Measurements from ENCODE around the gene CPVL.
A peak's percentile ranks its signal among the peaks of the same experiment; 100 is the strongest.

The CPVL gene

DNA sequence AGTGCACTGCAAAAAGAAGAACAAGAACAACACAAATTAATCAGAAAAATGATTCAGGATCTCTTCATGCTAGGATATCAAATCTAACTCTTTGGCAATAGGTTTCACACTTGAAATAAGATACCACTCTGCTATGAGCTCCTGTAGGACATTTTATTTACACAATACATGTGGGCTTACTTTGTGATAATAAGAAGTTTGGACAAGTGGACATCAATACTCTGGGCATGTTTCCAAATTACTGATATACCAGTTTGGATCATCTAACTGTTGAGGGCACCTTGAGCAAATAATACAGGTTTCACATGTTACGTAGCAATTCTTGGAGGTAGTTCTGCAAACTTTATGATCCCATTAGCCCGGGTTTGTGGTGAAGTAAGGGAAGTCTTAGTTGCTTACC lies 59.8 kb downstream of the CPVL start:
- no peak for DNase-seq

DNA sequence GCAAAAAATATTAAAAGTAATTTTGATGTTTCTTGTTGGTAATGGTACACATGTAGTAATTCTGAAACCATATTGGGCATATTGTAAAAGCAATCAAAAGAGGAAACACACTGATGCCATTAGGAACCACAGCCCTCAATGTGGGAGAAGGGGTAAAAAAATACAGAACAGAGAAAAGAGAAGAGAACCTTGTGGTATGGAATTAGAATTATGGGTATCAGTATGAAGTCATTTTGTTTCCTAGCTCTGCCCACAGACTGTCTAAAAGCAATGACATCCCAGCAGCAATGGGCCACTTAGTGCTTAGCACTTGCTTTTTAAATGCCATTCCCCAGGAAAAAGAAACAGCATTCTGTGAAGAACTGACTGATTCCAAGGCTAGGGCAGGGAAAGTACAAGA lies 61.5 kb downstream of the CPVL start:
- no peak for DNase-seq

DNA sequence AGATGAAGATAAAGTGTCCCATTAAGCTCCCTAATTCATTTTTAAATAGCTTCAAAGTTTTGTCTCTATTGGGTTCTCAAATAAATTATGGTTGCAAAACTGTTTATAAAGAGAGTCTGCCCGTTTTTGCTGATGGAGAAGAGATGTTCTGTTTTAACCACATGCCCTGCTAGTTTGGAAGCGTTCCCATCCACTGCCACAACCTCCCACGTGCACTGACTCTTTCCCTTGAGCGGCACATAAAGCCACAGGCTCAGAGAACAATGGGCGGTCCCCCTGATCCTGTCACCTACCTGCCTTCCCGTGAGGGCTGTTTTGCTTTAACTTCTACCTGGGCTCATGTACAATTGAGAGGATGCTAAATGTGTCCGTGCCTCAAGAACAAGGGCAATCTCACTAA lies 65.5 kb downstream of the CPVL start:
- DNase-seq: no peak

GRCh38 chr7:29078311-29079260 lies 67.8 kb downstream of the CPVL start:
- DNase-seq: no peak

- DNase-seq: no peak
These were observed 68.5 kb downstream of the CPVL start for GRCh38 chr7:29077854-29078253.

GRCh38 chr7:29077176-29077575 lies 69.2 kb downstream of the CPVL start:
- no peak for DNase-seq

GRCh38 chr7:29076631-29077030 lies 69.7 kb downstream of the CPVL start:
- no peak for DNase-seq

DNA sequence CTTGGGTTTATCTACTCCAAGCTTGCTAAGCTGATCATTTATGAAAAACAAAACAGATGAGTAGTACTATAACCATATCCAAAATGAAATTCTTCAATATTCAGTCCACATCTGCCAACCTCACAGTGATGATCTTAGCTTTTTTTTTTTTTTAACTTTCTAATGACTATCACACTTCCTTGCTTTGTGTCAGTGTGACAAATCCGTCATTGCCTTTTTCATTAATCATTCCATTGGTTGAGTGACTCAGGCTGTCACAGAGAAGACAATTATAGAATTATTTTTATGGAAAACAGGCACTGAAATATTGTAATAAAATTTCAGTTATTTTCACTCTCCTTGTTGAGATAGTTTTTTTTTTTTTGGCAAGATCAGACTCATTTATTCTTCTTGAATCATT lies 70.7 kb downstream of the CPVL start:
- no peak for DNase-seq

GRCh38 chr7:29071203-29071874 lies 75.0 kb downstream of the CPVL start:
- peak; percentile 99 for DNase-seq

GRCh38 chr7:29066641-29067040 lies 79.7 kb downstream of the CPVL start:
- no peak for DNase-seq

DNA sequence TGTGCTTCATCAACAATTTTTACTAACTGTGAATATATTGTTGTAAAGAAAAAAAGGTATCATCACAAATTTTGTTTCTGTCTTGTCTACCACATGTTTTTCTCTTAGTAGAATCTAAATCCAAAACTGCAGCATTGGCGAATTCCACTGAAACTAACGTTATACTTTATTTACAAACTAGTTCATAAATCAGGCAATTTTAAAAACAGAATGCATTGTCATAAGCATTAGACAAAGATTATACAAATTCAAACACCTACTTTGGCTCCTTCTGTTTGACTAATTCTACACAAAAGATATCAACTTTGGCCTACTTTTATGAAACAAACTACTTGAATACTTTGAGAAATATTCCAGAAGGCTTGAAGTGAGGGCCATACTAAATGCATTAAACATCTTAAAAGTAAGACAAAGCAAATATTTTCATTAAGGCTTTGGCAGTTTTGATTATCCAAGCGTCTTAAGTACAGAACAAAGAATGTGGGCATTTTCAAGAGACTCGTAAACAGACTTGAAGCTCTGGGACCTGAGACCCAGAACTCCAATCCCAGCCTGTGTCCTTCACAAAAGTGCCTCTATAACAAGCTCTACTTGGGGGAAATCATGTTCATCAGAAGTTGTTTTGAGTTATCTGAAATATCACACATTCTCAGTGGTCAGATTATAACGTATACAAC lies 81.0 kb downstream of the CPVL start:
- DNase-seq: no peak

DNA sequence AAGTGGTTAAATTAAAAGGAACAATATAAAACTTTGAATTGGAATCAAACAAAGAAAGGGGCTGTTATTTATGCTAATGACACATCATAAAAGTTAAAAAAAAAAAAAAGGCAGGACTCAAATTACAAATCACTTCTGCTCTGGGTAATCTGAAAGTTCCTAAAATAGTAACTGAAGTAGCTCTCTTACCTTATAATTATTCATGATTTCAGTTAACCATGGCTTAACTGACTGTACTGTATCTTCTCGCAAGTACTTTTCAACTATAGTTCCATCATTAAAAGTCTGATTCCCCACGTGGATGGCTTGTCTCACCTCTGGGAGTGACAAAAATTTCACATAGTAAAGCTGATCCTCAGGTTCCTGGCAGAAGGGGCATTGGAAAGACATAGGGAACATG lies 82.5 kb downstream of the CPVL start:
- no peak for DNase-seq

DNA sequence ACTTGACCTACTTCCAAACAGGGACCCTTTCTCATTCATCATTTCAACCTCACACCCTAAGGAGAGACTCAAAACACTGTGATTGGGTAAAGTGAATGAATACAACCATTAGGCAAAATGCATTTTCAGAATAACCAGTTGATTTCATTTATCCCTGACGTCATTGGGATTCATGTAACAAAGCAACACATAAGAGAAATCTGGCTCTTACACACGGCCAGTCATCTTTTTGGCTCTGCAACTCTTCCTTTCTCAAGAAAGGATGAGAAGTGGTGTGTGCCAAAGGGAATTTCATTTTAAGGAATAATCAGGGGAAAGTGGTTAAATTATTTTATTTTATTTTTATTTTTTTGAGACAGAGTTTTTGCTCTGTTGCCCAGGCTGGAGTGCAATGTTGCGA lies 83.1 kb downstream of the CPVL start:
- no peak for DNase-seq

- DNase-seq: no peak
These were observed 93.0 kb downstream of the CPVL start for GRCh38 chr7:29053105-29053872.

- no peak for DNase-seq
These were observed 99.4 kb downstream of the CPVL start for GRCh38 chr7:29046978-29047377.

GRCh38 chr7:29045258-29046086 lies 100.9 kb downstream of the CPVL start:
- DNase-seq: no peak

DNA sequence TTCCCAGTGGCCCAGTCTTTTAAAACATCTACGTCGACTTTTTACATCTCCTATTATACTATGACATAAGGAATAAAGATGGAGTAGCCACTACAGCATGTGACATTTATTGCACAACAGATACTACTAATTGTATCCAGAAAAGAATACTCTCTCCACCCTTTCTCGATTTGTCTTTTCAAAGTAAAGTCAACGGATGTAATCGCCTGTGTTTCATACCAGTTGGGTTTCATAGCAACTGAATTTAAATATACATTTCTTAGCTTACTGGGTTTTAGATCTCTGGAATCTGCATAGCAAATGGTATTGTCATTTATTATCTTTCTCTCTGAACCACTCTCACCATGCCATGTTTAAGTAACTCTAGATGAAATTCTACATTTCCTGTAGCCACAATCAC lies 101.8 kb downstream of the CPVL start:
- no peak for DNase-seq

DNA sequence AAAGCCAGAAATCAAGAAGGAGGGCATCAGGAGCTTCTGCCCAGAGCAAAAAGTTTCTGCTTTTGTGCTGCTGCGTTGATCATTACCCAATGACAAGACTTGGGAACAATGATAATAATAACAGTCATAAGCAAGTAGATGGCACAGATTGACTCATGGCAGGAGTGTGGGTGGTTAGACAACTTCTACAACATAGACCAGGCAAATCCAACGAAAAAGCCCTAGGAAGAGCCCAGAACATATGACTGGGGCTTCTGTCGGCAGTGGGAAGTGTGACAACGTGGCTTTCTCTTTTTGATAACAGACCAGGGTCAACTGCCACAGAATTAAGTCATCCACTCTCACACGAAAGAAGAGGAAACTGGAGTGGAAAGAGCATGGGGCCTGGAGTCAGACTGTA lies 102.8 kb downstream of the CPVL start:
- DNase-seq: no peak

DNA sequence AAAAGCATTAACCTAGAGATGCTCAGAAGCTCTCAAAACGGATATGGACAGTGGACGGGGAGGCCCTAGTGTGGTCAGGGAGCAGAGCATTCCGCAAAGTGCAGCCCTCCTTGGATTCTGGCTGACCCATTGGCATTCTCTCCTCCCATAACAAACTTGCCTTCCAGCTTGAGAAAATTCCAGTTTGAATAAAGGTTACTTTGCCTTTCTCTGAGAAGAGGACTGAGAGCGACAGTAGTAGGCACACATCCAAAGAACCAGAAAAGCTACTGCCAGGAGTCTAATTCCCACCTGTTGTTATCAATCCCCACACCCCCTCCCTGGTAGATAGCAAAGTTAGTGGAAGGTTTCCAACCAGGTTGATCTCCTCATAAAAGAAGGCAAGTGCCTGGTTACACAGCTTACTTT lies 103.5 kb downstream of the CPVL start:
- DNase-seq: no peak

DNA sequence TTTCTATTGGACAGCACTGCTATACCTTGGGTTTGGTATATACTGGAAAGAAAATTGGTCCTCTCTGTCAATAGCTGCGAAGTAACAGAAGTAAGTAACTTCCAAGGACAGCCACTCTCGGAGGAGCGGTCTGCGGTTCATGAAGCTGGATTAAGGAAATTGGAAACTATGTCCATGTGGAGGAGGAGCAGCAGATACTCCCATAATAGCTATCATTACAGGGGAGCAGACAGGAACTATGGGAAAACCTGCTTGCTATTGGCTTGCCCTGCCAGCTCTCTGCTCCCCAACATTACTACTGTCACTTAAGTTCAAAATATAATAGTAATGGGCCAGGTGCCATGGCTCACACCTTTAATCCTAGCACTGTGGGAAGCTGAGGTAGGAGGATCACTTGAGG lies 104.3 kb downstream of the CPVL start:
- no peak for DNase-seq

- DNase-seq: no peak
These were observed 105.8 kb downstream of the CPVL start for GRCh38 chr7:29040579-29040925.
